ENCODE results near the gene LYPD6B.

DNA sequence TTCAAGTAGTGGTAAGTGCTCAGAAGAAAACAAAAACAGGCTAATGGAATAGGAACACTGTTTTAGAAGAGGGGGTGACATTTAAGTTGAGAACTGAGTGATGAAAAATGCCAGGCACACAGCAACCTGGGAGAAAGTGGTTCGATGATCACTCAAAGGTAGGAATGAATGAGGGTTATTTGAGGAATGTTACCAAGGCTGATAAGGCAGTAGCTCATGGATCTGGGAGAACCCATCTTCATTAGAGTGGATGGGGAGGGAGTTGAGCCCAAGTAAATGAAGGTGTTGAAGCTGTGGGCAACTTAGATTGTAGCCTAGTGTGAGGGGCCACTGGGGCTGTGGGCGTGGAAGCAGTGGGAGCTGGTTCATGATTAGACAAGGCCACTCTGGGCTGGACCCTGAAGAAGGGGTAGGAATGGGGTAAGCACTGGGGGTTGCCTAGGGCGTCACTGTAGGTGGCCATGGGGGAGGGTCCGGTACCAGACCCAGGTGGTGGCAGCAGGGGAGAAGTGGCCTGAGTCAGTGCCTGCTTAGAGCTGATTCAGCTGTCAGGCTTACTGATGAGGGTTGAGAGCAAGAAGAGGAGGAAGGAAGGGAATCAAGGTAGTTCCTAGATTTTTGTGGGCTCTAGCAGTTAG is 22.5 kb upstream of the LYPD6B start:
- TF ChIP-seq POLR2A (IDR thresholded peaks at IDR 0.05) (no peak), CTCF (IDR thresholded peaks at IDR 0.05) (no peak)

Data from lower leg skin (tissue), 3 donors.